GM18867 (cell line): Measurements from ENCODE around the gene FIGNL2.
"Not testable (repeated sequence)": the region's sequence is repeated elsewhere in the genome, so short reads cannot be mapped to it uniquely, and the experiment has no call there.

Source experiments
- ATAC-seq: cut with Tn5 transposase; IDR thresholded peaks from one replicate; pipeline ENCODE4 v1.9.1; 2021; ENCODE audit warnings: mild to moderate bottlenecking, moderate library complexity; ENCODE audit not compliant: unreplicated experiment

Gene FIGNL2

DNA sequence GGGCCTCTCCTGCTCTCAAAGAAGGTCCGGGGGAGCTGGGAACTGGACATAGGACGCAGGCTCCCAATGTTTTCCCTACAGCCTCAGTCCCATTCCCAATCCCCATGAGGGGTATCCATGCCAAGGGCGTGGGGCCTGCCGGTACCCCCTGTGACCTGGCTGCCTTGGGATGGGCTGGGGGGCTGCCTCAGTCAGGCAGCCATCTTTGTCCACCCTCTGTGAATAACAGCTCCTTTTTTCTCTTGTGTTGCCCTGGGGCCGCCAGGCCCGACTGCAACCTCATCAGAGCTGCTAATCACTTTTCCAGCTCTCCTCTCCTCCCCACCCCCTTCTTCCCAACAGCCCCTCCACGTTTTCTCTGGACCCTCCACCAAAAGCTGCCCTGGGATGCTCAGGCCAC, 11.2 kb downstream of the FIGNL2 start:
- no peak for ATAC-seq

GRCh38 chr12:51836827-51837173, 11.7 kb downstream of the FIGNL2 start:
- ATAC-seq = no peak

DNA sequence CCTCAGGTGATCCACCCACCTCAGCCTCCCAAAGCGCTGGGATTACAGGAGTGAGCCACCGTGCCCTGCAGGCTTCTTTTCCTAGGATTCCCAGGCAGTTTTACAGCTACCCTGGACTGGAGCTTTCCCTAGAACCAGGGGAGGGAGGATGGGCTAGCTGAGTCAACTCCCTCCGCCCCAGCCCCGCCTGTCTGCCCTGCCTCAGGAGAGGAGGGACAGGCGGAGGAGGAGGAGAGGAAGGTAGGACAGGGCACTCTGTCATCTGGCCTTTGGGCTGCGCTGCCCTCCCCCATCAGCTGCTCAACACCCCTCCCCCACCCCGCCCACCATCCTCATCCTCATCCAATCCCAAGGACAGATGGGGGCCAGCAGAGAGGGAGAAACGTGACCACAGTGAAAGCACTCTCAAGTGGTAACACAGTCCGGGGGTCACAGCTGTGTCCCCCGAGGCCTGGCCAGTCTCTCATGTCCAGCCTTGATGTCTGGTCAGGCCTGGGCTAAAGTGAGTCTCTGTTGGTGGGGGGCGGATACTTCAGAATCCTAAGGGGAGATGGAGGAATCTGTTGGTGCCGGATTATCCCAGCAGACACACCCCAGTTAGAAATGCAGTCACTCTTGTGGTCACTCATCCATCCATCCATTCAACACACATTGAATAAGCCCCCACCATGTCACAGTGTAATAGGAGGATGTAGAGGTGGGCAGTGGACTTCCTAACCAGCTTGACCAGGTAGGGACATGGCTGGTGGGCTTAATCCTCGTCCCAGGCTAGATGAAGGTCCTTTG, 12.3 kb downstream of the FIGNL2 start:
- no peak for ATAC-seq

GRCh38 chr12:51834411-51834810, 14.1 kb downstream of the FIGNL2 start:
- ATAC-seq = no peak

DNA sequence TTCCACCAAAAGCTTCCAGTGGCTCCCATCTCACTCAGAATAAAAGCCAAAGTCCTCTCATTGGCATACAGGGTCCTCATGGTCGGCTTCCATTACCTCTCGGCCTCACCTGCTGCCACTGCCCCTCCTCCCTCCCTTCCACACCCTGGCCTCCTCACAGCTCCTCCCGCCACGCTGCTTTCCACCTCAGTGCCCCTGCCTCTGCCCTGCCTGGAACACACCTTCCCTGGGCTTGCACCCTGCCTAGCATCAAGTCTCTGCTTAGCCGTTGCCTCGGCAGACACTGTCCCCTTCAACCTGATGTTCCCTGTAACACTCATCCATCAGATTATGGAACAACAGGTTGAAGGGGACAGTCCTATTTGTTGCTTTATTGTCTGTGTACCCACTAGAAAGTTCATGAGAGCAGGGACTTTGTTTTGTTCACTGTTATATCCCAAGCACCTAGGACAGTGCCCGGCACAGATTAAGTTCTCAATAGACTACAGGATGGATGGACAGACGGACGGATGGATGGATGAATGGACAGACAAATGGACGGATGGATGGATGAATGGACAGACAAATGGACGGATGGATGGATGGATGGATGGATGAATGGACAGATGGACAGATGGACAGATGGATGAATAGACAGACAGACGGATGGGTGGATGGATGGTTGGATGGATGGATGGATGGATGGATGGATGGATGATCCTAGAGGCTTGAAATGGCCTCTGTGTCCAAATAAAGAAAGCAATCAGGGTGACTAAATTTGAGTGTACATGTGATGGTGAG, 14.9 kb downstream of the FIGNL2 start:
- no peak for ATAC-seq

GRCh38 chr12:51832354-51833107, 16.0 kb downstream of the FIGNL2 start:
- ATAC-seq = no peak

DNA sequence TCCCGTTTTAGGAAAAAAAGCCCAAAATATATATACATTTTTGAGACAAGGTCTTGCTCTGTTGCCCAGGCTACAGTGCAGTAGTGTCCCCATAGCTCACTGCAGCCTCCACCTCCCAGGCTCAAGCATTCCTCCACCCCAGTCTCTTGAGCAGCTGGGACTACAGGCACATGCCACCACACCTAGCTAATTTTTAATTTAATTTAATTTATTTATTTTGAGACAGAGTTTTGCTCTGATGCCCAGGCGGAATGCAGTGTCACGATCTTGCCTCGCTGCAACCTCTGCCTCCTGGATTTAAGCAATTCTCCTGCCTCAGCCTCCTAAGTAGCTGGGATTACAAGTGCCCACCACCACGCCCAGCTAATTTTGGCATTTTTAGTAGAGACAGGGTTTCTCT, 16.7 kb downstream of the FIGNL2 start:
- ATAC-seq = not testable (repeated sequence)

DNA sequence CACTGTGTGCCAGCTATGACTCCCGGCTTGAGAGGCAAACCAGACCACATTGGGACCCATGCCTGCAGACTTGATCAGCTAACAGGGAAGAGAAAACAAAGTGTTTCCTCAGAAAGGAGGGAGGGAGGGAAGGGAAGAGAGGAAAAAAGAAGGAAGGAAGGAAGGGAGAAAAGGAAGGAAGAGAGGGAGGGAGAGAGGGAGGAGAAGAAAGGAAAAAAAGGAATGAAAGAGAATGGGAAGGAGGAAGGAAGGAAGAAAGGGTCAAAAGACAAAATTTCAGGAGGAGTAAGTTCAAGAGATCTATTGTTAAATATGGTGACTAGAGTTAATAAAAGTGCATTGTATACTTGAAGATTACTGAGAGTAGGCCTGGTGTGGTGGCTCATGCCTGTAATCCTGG, 18.9 kb downstream of the FIGNL2 start:
- ATAC-seq = no peak

DNA sequence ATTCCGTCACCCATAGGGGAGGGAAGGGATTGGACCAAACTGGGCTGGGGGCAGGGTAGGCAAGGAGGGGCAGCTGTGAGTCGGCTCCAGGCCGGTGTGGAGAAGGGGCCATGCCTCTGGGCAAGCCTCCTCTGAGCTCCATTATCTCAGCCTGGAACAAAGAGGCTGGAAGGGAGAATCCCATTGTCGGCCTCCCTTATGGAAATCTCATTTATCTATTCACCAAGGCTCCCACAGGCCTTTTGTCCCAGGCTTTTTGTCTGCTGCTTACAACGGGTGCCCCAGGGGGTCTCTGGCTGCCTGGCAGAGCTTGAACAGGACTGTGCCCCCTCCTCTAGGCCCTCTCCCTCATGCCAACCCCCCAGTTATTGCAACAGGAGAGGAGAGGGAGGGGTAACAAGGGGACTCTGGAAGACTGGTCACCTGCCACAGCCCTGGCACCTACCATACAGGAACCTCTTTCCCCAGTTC, 19.5 kb downstream of the FIGNL2 start:
- no peak for ATAC-seq

DNA sequence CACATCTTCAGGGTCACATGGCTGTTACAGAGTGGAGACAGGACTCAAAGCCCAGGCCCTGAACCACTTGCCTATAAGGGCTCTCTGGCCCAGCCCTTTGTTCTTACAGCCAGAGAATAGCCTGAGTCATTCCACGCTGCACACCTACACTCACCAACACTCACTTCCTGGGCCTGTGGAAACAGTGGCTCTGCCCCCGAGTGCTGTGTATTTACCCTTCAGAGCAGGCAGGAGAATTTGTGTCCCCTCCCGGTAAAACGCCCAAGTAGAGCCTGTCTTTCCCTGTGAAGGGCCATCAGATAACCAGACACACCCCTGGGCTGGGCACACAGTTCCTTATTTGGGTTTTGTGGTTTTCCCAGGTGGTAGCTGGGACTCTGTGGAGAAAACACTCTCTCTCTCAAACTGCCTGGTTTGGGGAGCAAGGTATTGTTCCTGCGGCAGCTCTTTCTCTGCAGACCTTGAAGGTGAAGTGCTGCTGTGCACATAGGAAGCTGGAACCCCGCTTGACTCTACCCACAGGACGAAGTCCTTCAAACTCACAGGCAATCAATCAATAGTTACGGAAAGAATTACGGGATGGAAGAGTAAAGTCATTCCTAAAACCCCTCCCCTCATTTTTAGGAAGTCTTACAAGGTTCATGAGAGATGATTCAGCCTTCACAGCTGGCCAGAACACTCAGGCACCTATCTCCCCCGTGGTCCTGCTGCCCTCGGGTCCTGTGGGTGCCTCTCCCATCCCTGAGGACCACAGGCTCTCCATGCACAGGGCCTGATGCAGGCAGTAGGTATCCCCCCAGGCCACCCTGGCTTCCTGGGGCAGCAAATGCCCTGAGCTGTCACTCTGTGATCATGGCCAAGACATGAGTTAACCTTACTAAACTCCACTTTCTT, 20.3 kb downstream of the FIGNL2 start:
- ATAC-seq = no peak

DNA sequence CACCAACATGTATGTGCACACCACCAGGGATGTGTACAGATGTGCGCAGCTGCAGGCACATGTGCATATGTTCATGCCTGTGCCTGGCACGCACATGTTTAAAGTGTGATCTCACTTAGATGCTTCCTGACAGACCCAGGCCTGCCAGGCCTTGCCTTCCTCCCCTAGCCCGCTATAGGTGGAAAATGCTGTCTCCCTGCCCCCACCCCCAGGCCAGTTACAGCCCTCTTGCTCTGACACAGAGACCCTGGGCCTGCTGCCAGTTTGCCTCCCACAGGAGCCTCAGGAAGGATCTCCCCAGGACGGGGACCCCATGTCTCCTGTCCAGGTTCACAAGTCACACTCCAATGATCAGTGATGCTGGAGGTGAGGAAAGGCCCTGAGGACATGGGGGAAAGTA, 21.6 kb downstream of the FIGNL2 start:
- no peak for ATAC-seq

DNA sequence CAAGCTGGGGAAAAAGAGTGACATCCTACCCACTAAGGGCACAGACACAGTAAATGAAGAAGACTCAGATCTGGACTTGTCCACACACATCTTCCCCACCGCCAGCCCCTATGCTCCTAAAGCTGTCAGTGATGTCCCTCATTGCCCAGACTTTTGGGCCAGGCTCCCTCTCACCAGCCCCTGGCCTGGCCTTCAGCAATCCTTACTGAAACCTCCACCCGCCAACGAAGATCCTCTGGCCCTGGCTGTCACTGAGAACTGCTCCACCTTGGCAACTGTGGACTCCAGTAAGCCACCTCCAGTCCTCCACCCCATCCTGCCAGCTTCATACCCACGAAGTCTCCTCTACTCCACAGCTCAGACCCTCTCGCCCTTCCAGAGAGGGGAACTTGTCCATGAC, 23.3 kb downstream of the FIGNL2 start:
- no peak for ATAC-seq

DNA sequence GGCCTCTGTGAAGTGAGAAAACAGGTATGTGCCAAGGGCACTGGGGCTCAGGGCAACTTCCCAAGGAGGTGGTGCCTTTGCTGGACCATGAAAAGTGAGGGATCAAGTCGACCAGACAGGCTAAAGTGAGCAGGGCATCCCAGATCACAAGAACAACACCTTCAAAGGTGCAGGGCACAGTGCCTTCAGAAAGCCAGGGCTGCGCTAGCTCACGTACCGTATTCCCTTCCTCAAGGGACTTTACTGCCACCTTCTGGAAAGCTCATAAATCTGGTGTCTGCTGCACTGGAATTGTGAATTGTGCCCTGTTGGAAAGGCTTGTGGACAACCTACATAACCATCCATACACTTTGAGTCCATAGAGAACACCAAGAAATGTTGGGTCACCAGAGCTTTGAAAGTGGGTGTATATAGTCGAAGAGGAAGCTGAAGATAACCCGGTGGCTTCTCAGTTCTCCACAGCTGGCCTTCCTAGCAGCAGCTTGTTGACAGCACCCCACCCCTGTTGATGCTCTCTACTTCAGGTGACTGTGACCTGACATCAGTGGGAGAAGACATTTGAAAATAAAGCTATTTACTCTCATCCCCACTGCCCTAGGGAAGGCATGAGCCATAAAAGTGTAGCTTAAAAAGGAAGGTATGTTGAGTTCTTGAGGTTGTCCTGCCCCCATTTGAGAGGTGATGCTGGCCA, 24.5 kb downstream of the FIGNL2 start:
- ATAC-seq = no peak

DNA sequence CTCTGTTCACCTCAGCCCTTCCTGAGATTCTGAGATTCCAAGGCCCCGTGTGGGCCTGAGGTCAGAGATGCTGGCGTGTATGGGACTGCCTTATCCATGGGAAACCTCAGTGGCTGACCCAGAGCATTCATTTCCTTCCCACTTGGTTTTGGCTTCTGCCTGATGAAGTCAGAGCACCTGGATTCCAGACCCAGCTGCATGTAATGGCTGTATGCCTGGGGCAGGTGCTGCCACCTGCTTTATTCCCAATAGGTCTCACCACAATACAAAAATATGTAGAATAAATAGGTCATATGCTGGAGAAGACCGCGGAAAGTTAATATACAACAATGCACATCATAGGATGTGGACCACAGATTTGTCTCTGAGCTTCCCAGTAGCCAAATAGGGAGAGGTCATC, 25.6 kb downstream of the FIGNL2 start:
- ATAC-seq = no peak

DNA sequence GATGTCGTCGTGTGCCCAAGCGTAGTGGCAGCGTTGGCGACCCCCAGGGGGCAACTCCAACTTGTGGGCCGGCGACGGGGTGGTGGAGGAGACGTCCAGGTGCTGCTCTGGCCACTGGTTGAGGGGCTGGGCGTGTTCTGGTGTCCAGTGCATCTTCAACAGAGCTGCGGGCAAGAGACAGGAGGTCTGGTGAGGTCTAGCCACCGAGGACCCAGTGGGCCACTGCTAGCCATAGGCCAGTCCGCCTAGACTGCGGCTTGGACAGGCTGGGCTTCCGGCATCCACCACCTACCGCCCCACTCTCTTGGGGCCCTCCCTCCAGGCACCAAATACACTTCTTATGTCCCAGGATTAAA, 26.3 kb downstream of the FIGNL2 start:
- ATAC-seq = no peak

DNA sequence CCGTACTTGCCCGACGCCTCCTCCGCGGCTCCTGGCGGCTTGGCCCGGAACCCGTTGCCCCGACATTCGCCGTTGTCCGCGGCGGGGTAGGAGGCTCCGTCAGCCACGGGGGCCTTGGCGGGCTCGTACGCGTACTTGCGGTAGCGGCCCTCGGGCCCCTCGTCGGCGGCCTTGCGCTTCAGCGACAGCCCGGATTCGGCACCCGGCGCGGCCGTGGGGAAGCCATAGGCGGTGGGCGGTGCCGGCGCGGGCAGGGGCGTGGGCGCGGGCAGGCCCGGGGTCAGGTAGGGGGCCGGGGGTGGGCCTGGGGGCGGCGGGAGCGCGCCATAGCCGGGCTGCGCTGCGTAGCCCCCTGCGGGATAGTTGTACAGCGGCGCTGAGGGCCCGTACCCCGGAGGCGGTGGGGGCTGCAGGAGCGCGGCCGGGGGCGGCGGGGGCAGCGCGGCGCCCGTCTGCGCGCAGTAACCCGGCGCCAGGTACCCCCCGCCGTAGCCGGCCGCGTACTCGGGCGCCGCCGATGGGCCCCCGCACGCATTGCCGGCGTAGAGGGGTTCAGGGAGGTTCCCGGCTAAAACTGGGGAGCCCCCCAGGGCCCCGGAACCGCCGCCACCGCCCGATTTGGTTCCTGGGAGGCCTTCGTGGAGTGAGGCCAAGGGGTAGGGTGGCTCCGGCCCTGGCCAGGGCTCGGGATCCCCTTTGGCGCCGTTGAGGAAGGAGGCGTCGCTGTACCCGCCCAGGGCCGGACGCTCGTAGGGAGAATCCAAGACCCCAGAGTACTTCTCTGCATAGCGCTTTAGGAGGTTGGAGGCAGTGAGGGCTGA, 26.9 kb downstream of the FIGNL2 start:
- no peak for ATAC-seq

DNA sequence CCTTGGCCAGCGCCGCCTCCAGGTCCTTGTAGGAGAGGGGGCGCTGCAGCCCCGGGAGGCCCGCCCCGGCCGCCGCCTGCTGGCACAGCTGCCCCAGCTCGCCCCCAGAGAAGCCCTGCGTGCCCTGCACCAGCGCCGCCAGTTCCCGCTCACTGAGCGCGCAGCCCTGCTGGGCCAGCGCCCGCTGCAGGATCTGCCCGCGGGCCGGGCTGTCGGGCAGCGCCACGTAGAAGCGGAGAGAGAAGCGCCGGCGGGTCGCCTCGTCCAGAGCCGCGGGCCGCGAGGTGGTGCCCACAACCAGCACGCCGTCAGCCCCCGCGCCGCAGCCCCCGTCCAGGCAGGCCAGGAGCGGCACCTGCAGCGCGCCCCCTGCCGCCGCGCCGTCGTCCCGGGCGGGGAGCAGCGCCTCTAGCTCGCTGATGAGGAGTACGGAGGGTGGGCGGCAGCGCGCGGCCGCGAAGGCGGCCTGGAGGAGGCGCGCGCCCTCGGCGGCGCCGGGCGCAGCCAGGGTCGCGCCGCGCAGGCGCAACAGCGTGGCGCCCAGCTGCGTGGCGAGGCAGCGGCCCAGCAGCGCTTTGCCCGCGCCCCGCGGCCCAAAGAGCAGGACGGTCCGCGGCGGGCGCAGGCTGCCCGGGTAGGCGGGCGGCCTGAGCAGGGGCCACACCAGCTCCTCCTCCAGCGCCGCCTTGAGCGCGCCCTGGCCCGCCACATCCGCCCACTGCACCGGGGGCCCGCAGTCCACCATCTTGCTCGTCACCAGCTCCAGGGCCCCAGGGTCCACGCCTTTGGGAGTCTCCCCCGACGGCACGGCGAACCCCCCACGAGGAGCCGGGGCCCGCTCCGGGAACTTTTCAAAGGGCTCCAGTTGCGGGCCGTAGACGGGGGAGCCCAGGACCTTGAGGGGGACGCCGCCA, 27.7 kb downstream of the FIGNL2 start:
- no peak for ATAC-seq
